ENCODE data around the gene LAMA2.

GRCh38 chr6:128855581-128856085 is 27.3 kb upstream of the LAMA2 start:
- TF ChIP-seq, protein P1, sequence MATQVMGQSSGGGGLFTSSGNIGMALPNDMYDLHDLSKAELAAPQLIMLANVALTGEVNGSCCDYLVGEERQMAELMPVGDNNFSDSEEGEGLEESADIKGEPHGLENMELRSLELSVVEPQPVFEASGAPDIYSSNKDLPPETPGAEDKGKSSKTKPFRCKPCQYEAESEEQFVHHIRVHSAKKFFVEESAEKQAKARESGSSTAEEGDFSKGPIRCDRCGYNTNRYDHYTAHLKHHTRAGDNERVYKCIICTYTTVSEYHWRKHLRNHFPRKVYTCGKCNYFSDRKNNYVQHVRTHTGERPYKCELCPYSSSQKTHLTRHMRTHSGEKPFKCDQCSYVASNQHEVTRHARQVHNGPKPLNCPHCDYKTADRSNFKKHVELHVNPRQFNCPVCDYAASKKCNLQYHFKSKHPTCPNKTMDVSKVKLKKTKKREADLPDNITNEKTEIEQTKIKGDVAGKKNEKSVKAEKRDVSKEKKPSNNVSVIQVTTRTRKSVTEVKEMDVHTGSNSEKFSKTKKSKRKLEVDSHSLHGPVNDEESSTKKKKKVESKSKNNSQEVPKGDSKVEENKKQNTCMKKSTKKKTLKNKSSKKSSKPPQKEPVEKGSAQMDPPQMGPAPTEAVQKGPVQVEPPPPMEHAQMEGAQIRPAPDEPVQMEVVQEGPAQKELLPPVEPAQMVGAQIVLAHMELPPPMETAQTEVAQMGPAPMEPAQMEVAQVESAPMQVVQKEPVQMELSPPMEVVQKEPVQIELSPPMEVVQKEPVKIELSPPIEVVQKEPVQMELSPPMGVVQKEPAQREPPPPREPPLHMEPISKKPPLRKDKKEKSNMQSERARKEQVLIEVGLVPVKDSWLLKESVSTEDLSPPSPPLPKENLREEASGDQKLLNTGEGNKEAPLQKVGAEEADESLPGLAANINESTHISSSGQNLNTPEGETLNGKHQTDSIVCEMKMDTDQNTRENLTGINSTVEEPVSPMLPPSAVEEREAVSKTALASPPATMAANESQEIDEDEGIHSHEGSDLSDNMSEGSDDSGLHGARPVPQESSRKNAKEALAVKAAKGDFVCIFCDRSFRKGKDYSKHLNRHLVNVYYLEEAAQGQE (IDR thresholded peaks at IDR 0.05; ENCODE audit: unreplicated experiment): no peak
- no peak for TF ChIP-seq CTCF (conservative IDR thresholded peaks at IDR 0.05; ENCODE audit: low read depth in 2 of 2)
- TF ChIP-seq POLR2AphosphoS5 (IDR thresholded peaks at IDR 0.05; ENCODE audit: low read depth): no peak
- no peak for TF ChIP-seq JUNB (IDR thresholded peaks at IDR 0.05; ENCODE audit: unreplicated experiment)
- TF ChIP-seq EZH2 (IDR thresholded peaks at IDR 0.05; ENCODE audit: low read depth, unreplicated experiment): no peak
- TF ChIP-seq, protein P2, sequence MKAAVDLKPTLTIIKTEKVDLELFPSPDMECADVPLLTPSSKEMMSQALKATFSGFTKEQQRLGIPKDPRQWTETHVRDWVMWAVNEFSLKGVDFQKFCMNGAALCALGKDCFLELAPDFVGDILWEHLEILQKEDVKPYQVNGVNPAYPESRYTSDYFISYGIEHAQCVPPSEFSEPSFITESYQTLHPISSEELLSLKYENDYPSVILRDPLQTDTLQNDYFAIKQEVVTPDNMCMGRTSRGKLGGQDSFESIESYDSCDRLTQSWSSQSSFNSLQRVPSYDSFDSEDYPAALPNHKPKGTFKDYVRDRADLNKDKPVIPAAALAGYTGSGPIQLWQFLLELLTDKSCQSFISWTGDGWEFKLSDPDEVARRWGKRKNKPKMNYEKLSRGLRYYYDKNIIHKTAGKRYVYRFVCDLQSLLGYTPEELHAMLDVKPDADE (IDR thresholded peaks at IDR 0.05): no peak
- no peak for TF ChIP-seq ZNF114 (CRISPR knock-in tag; IDR thresholded peaks at IDR 0.05)
- no peak for TF ChIP-seq STAT1 (IDR thresholded peaks at IDR 0.05; ENCODE audit: unreplicated experiment)
- no peak for TF ChIP-seq EZH2phosphoT487 (IDR thresholded peaks at IDR 0.05; ENCODE audit: unreplicated experiment)
- no peak for TF ChIP-seq CREB1 (CRISPR knock-in tag; IDR thresholded peaks at IDR 0.05; ENCODE audit: low read depth)
